Esophagus muscularis mucosa (tissue), 4 donors: ENCODE data around the gene ABCC1. TPM values are rescaled to one million over a fixed set of nuclear protein-coding genes. Genes with fewer than 3 reads are reported as not detected.

Source experiments
- DNase-seq: peaks from one replicate; pipeline ENCODE4 v3.0.0-alpha.2; 2017; ENCODE audit errors: extremely low spot score
- H3K27ac ChIP-seq, 4 donors: fragments of 200-600 bp; sonication (generic); replicated peaks in 1 of 4; 1 replicate in 3 of 4; 2 replicates in 1 of 4; pipeline ENCODE4 v1.5.1; 2016 to 2019; ENCODE audit warnings: mild to moderate bottlenecking in 1 of 4
- H3K27me3 ChIP-seq, 4 donors: fragments of 200-600 bp; sonication (generic); one replicate each; pipeline versions ENCODE4 v1.5.1 to v1.6.0; 2016 to 2019
- H3K36me3 ChIP-seq, 4 donors: fragments of 200-600 bp; sonication (generic); one replicate each; pipeline ENCODE4 v1.5.1; 2016 to 2019
- H3K4me1 ChIP-seq, 4 donors: fragments of 200-600 bp; sonication (generic); one replicate each; pipeline ENCODE4 v1.5.1; 2016 to 2019
- H3K4me3 ChIP-seq, 4 donors: fragments of 200-600 bp; sonication (generic); 1 replicate in 2 of 4; 2 replicates in 2 of 4; pipeline ENCODE4 v1.5.1; 2016 to 2019; ENCODE audit warnings: mild to moderate bottlenecking in 4 of 4, moderate library complexity in 1 of 4
- H3K9me3 ChIP-seq, 4 donors: fragments of 200-600 bp; sonication (generic); 1 replicate in 3 of 4; 2 replicates in 1 of 4; pipeline ENCODE4 v1.5.1; 2016 to 2019
- EP300 ChIP-seq: sonication (generic); formaldehyde crosslinking; IDR thresholded peaks from one replicate; pipeline ENCODE4 v1.6.1; 2017; ENCODE audit warnings: antibody characterized with exemption
- POLR2A ChIP-seq: fragments of 450-650 bp; IDR thresholded peaks from one replicate; pipeline ENCODE4 v1.6.1; 2017; ENCODE audit warnings: antibody characterized with exemption, moderate library complexity, mild to moderate bottlenecking, low read depth
- POLR2AphosphoS5 ChIP-seq, 2 donors: sonication (generic); formaldehyde crosslinking; IDR thresholded peaks; one replicate each; pipeline ENCODE4 v1.6.1; 2017; ENCODE audit warnings: antibody characterized with exemption in 2 of 2
- WGBS: methylation state at CpG from one replicate; pipeline ENCODE4 v1.1.5; 2018; 5-methylcytosine and 5-hydroxymethylcytosine counted together
- intact Hi-C: fragments of 100-400 bp; cut with DNase I; formaldehyde crosslinking; loops from one replicate; pipeline ENCODE4 v1.15.1; 2023
- total RNA-seq, 4 donors: library from RNA; depleted of rRNA; stranded (reverse); fragments of >200 nt; gene quantifications; one replicate each; pipeline versions ENCODE4 v1.1.0 to v1.2.1, GENCODE V29; 2016
- TF ChIP-seq, protein P1 (sequence below), 3 experiments: fragments of 200-600 bp in 2 of 3; fragments of 450-650 bp in 1 of 3; sonication (generic) in 2 of 3; IDR thresholded peaks; one replicate each; pipeline ENCODE4 v1.5.1; 2017 to 2019; ENCODE audit warnings: antibody characterized with exemption in 3 of 3, mild to moderate bottlenecking in 2 of 3, moderate library complexity in 1 of 3

Gene ABCC1
- total RNA-seq, 4 donors from 2014 or later: 61.8 to 141 (median 103) TPM

DNA sequence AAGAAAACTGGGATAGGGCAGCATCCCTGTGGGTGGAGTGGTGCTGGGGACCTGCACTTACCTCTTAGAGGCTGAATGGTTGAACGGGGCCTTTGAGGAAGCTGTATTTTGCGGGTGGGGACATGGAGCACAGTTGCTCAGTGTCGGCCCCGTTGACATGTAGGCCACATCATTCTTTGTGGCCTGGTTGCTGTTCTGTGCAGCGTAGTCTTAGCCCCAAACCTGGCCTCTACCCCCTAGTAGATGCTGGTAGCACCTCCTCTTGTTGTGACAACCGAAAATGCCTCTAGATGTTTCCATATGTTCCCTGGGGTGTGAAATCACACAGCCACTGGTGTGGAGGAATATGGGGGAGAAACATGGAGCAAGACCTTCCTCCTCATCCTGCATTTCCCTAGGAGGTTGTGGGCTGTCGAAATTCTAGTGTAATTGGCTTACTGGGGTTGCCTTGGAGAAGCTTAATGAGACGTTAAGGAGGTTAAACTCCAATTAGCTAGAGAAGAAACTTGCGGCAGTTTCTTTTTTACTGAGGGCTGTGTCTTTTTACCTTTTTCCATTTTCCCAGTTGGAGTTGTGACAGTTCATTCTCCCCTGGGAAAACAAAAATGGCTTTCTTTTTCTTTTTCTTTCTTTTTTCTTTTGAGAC is 9.4 kb downstream of the ABCC1 start:
- DNase-seq: no peak
- TF ChIP-seq POLR2AphosphoS5 (IDR thresholded peaks at IDR 0.05) (no peak), POLR2A (no peak), EP300 (no peak)
- TF ChIP-seq, protein P1, sequence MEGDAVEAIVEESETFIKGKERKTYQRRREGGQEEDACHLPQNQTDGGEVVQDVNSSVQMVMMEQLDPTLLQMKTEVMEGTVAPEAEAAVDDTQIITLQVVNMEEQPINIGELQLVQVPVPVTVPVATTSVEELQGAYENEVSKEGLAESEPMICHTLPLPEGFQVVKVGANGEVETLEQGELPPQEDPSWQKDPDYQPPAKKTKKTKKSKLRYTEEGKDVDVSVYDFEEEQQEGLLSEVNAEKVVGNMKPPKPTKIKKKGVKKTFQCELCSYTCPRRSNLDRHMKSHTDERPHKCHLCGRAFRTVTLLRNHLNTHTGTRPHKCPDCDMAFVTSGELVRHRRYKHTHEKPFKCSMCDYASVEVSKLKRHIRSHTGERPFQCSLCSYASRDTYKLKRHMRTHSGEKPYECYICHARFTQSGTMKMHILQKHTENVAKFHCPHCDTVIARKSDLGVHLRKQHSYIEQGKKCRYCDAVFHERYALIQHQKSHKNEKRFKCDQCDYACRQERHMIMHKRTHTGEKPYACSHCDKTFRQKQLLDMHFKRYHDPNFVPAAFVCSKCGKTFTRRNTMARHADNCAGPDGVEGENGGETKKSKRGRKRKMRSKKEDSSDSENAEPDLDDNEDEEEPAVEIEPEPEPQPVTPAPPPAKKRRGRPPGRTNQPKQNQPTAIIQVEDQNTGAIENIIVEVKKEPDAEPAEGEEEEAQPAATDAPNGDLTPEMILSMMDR (IDR thresholded peaks at IDR 0.05): no peak
- Histone ChIP-seq H3K27me3 (no peaks in the 10 kb centered on the region), H3K27ac (peak overlapping the region; percentile 29 to 49 (median 44)), H3K9me3 (no peaks in the 10 kb centered on the region), H3K4me1 (peaks cover 34 to 100% (median 99%) of the 10 kb centered on the region in 4 donors), H3K36me3 (no peaks in the 10 kb centered on the region), H3K4me3 (no peak overlapping the region)
- WGBS: 65% methylated on average over 8 of the region's 9 CpGs
- intact Hi-C loops: no loop called here

DNA sequence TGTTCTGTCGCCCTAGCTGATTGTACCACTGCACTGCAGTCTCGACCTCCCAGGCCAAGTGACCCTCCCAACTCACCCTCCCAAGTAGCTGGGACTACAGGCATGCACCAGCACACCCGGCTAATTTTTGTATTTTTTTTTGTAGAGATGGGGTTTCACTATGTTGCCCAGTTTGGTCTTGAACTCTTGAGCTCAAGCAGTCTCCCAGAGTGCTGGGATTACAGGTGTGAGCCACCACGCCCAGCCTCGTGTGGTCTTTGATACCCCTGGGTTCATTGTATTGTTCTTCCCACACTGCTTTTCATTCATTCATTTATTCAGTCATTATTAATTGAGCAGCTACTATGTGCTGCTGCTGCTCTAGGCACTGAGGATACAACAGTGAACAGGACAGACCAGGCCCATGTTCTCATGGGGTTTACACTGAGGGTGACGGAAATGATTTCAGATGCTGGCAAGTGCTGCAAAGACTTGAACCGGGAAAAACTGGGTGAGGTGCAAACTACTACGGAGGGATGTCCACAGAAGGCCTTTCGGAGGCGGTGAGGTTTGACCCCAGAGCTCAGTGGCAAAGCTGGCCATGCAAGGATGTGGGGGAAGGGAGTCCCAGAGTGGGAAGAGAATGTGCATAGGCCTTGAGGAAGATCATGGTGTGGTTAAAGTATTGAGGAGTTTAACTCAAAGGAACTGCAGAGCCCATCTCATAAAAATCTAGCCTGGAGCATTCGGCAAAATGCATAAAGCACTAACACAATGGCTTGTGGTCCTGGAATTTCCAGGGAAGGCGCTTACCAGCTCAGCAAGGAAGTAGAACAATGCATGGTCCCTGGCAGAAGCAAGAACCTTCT is 10.9 kb downstream of the ABCC1 start:
- Histone ChIP-seq H3K27ac (peak overlapping the region; percentile 29 to 63 (median 46)), H3K27me3 (no peaks in the 10 kb centered on the region), H3K36me3 (no peaks in the 10 kb centered on the region), H3K4me3 (no peak overlapping the region), H3K9me3 (no peaks in the 10 kb centered on the region), H3K4me1 (peaks cover 34 to 100% (median 98%) of the 10 kb centered on the region in 4 donors)
- no peak for TF ChIP-seq EP300
- TF ChIP-seq, protein P1 (IDR thresholded peaks at IDR 0.05): no peak
- TF ChIP-seq POLR2AphosphoS5 (IDR thresholded peaks at IDR 0.05): no peak
- no peak for TF ChIP-seq POLR2A
- DNase-seq: no peak
- intact Hi-C loops: no loop called here
- WGBS: 81% methylated on average over 12 of the region's 12 CpGs

DNA sequence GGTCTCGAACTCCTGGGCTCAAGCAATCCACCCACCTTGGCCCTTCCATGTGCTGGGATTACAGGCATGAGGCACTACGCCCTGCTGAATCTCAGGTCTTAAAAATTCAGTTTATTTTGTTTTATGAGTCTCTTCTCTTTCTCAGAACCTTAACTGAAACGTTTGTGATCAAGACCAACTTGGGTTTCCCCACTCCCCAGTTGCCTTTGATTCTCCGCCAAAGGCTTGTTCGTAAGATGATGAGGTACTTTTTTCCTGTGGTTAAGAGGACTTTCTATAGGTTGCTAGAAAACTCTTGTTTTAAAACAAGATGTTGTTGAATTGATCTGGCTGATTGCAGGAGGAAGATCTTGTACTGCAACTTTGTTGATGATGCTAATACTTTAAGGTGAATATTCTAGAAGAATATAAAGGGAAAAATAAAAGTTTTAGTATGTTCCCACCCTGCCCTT is 11.7 kb downstream of the ABCC1 start:
- intact Hi-C loops: no loop called here
- TF ChIP-seq POLR2AphosphoS5 (IDR thresholded peaks at IDR 0.05) (no peak), POLR2A (no peak), EP300 (no peak)
- TF ChIP-seq, protein P1 (IDR thresholded peaks at IDR 0.05): no peak
- Histone ChIP-seq H3K4me1 (peaks cover 41 to 100% (median 98%) of the 10 kb centered on the region in 4 donors), H3K27ac (peak overlapping the region; percentile 29 to 63 (median 46)), H3K36me3 (no peaks in the 10 kb centered on the region), H3K9me3 (no peaks in the 10 kb centered on the region), H3K27me3 (no peaks in the 10 kb centered on the region), H3K4me3 (no peak overlapping the region)
- DNase-seq: no peak
- WGBS: 54% methylated on average over 5 of the region's 5 CpGs

DNA sequence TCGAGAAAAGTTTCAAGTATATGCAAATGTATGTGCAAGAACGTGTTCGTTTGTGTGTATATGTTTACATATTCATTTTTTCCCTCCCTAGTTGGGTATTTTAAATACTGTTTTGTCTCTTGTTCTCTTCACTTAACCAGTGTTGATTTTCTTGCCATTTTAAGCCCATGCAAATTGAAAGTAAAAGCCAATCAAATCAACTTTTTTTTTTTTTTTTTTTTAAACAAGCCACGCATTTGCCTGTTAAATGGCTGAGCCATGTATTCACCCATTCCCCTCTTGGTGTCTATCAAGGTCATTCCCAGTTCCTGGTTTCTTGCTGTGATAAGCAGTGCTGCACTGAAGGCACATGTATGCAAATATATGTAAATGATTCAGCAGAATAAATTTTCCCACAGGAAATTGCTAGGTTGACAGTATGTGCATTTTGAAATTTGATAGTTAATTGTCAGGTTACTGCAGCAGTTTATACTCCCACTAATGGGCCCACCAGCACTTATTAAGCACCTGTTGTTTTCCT is 12.2 kb downstream of the ABCC1 start:
- Histone ChIP-seq H3K4me1 (peaks cover 41 to 100% (median 98%) of the 10 kb centered on the region in 4 donors), H3K27ac (peak overlapping the region; percentile 29 to 63 (median 46)), H3K36me3 (no peaks in the 10 kb centered on the region), H3K27me3 (no peaks in the 10 kb centered on the region), H3K4me3 (no peak overlapping the region), H3K9me3 (no peaks in the 10 kb centered on the region)
- no peak for DNase-seq
- WGBS: 69% methylated on average over 4 of the region's 4 CpGs
- TF ChIP-seq EP300 (no peak), POLR2AphosphoS5 (IDR thresholded peaks at IDR 0.05) (no peak), POLR2A (no peak)
- TF ChIP-seq, protein P1 (IDR thresholded peaks at IDR 0.05): no peak
- intact Hi-C loops: no loop called here
